BJ (cell line): ENCODE results near the gene SREBF1. TPM values are rescaled to one million over a fixed set of nuclear protein-coding genes. Genes with fewer than 3 reads are reported as not detected.
A peak's percentile ranks its signal among the peaks of the same experiment; 100 is the strongest.

Source experiments
- CTCF ChIA-PET: fragments of 350-600 bp; formaldehyde crosslinking; extraction: SDS; loops from one replicate; lab custom pipeline; 2021; ENCODE audit warnings: antibody characterized with exemption, inconsistent platforms; lab: Yijun Ruan, JAX
- POLR2A ChIA-PET: fragments of 300-600 bp; sonication (Branson Sonifier 250); formaldehyde crosslinking; extraction: SDS; loops from one replicate; lab custom pipeline; 2021; ENCODE audit warnings: antibody characterized with exemption; lab: Charles Lee
- DNase-seq: peaks from one replicate; pipeline ENCODE4 v3.0.0-alpha.2; 2011; ENCODE audit warnings: low read depth
- H3K27me3 ChIP-seq: 2 replicates; pipeline ENCODE4 v1.6.0; 2011; ENCODE audit warnings: low read length; ENCODE audit not compliant: control insufficient read depth, insufficient read depth
- H3K36me3 ChIP-seq: 2 replicates; pipeline ENCODE4 v1.5.1; 2011; ENCODE audit warnings: low read length; ENCODE audit not compliant: control insufficient read depth, insufficient read depth
- H3K4me3 ChIP-seq: 2 replicates; pipeline ENCODE4 v1.5.1; 2011; ENCODE audit warnings: low read depth, mild to moderate bottlenecking, control low read depth, low read length
- polyA plus RNA-seq: library from polyadenylated mRNA; depleted of rRNA; stranded (reverse); fragments of >200 nt; gene quantifications from 2 replicates; pipeline ENCODE4 v1.2.3, GENCODE V29; 2011
- TF ChIP-seq, protein P1 (sequence below): IDR thresholded peaks from 2 replicates; pipeline ENCODE4 v1.5.1; 2011; ENCODE audit warnings: low read depth, mild to moderate bottlenecking, control low read depth, inconsistent platforms, low read length, moderate library complexity; ENCODE audit not compliant: insufficient read depth

Gene SREBF1
- polyA plus RNA-seq, 1 experiment, result 27.7 TPM

DNA sequence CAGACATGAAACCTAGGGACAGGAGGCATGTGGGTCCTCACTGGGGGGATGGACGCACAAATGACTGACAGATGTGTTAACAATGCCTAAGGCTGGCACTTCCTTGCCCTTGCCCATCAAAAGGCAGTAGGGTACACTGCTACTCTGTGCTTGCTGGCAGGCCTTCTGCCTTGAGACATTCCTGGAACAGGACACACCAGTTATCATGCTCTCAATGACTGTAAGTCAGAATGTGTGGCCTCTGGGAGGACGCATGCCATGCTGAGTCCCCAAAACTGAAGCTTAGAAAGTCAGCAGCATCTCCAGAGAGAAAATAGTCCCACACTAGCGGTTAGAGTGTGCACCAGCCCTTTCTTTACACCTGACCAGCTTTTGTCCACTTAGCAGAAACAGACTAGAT, 16.1 kb upstream of the SREBF1 start:
- POLR2A ChIA-PET, result no interaction called here

DNA sequence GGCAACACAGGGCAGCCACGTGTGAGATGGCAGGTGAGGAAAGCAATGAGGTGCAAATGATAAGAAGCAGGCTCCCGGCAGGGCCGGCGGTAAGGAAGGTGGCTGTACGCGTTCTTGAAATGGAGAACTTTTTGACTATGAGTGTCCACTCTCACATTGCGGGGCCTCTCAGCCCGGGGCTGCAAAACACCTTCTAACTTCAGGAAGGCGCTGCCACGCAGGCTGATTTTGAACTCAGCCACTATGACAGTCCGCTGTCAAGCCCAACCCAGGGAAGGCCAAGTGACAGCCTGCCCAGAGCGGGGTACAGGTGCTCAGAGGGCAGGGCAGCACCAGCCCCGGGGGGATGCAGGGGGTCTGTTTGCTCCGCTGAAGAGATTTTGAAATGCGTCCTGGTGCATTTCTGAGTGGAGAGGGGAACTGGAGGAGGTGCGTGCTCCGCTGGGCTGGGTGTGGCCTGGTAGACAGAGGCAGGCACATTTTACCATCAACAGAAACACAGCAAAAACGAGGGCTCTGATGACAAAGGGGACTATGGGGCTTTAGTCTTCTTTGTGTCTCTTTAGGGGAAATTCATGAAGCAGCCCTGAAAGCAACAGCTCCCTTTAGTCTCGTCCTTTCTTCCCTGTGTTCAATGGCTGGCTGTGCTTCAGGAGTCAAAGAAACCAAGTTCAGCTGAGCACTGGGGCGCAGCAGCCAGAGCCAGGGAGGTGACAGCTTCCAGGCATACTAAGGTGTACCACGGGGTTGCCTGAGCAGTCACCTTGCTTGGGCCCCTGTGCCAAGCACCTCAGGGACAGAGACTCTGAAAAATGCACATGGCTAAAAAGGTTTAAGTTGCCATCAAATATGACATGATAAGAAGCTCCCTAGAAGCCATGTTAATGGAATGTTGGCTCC, 14.6 kb upstream of the SREBF1 start:
- ChIA-PET POLR2A (no interaction called here), CTCF (interaction anchor here (1.0 to 2.4 kb wide), 3 partner anchors 10 to 174 kb away, joined by 3 to 10 read pairs (median 4); no protein-coding TSS in a partner anchor)
- Histone ChIP-seq H3K4me3 (no peak overlapping the region), H3K36me3 (peaks cover 2% of the 10 kb centered on the region), H3K27me3 (no peaks in the 10 kb centered on the region)
- TF ChIP-seq, protein P1, sequence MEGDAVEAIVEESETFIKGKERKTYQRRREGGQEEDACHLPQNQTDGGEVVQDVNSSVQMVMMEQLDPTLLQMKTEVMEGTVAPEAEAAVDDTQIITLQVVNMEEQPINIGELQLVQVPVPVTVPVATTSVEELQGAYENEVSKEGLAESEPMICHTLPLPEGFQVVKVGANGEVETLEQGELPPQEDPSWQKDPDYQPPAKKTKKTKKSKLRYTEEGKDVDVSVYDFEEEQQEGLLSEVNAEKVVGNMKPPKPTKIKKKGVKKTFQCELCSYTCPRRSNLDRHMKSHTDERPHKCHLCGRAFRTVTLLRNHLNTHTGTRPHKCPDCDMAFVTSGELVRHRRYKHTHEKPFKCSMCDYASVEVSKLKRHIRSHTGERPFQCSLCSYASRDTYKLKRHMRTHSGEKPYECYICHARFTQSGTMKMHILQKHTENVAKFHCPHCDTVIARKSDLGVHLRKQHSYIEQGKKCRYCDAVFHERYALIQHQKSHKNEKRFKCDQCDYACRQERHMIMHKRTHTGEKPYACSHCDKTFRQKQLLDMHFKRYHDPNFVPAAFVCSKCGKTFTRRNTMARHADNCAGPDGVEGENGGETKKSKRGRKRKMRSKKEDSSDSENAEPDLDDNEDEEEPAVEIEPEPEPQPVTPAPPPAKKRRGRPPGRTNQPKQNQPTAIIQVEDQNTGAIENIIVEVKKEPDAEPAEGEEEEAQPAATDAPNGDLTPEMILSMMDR, result no peak
- no peak for DNase-seq

More for the DNA sequence above, 16.1 kb upstream of the SREBF1 start:
- TF ChIP-seq, protein P1, result no peak
- CTCF ChIA-PET, result no interaction called here
- no peak for DNase-seq
- H3K36me3 ChIP-seq, result no peaks in the 10 kb centered on the region; the same call in none of the 2 replicates
- H3K27me3 ChIP-seq, result no peaks in the 10 kb centered on the region
- H3K4me3 ChIP-seq, result no peak overlapping the region

DNA sequence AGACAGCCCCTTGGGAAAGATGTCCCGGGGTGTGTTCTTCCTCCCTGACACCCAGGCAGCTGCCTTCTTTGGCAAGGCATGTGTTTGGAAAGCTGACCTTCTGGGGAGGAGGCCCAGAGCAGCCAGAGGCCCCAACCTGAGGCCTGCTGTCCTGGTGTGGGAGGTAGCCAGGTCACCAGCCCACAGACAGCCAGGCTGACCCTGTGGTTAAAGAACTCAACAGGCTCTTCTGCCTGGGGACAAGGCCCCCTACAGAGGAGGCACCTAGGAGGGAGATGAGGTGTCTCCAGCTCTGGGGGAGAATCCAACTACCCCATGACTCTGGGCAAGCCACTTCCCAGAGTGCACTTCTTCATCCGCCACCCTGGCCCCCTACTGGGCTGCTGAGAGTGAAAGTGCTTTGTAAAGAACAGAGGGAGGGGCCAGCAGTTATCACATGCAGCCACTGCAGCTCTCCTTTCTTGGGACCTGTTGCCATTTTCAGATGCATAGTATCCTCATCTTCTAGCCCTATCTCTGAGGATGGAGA, 13.1 kb upstream of the SREBF1 start:
- ChIA-PET CTCF (interaction anchor here (0.6 to 2.4 kb wide), 5 partner anchors 10 to 184 kb away, joined by 3 to 10 read pairs (median 3); no protein-coding TSS in a partner anchor), POLR2A (no interaction called here)
- Histone ChIP-seq H3K4me3 (no peak overlapping the region), H3K36me3 (peaks cover 2% of the 10 kb centered on the region), H3K27me3 (no peaks in the 10 kb centered on the region)
- TF ChIP-seq, protein P1, result peak; percentile 40
- DNase-seq, result no peak

DNA sequence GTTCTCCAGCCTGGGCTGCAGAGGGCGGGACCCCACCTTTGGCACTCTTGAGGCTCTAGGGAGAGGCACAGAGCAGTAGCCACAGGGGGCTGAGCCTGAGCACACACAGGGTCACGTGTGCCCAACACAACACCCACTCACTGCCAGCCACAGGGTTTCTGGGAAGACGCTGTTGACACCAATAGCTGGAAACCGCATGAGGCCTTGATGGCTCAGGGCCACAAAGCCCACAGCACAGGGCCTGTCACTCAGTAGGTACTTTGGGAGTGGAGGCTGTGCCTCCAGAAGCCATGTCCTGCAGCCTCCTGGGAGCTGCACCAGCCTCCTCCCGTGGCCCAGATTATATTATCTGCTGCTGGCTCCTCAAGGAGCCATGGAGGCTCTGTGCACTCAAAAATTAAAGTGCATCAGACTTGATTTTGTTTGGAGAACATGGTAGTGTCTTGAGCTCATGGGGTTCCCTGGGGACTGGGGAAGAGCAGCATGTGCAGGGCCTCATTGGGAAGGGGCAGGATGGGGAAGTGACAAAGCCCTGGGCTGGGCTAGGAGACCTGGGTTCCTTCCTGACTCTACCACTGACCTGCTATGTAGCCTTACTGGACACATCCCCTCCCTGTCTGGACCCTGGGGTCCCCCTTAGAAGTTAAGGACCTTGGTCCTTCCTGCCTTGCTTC, 12.5 kb upstream of the SREBF1 start:
- TF ChIP-seq, protein P1, result no peak
- POLR2A ChIA-PET, result interaction anchor here (0.6 kb wide), 1 partner anchor 12 kb away, joined by 3 read pairs; no protein-coding TSS in a partner anchor
- CTCF ChIA-PET, result interaction anchor here (1.0 to 2.4 kb wide), 6 partner anchors 8 to 38 kb away, joined by 3 to 10 read pairs (median 4); no protein-coding TSS in a partner anchor

More for the DNA sequence above, 12.5 kb upstream of the SREBF1 start:
- Histone ChIP-seq H3K36me3 (peaks cover 2% of the 10 kb centered on the region), H3K27me3 (no peaks in the 10 kb centered on the region), H3K4me3 (no peak overlapping the region)
- no peak for DNase-seq
